Measurements from ENCODE around the gene STX8. TPM values are rescaled to one million over a fixed set of nuclear protein-coding genes. Genes with fewer than 3 reads are reported as not detected.

The STX8 gene
- polyA plus RNA-seq, 3 donors from 2014 or later: 249 to 381 (median 263) TPM

Other genes starting within 250 kb of the STX8 start
- not detected for gene CFAP52, start 822 bp upstream of the STX8 start, polyA plus RNA-seq
- gene USP43, start 69.7 kb upstream of the STX8 start, polyA plus RNA-seq: under 1 TPM in 2 of 3 donors, not detected in 1; 0.14 to 0.29 TPM
- gene DHRS7C, start 215.8 kb upstream of the STX8 start, polyA plus RNA-seq: not detected
- not detected for gene GSG1L2, start 246.3 kb upstream of the STX8 start, polyA plus RNA-seq

Data from immature natural killer cell (primary cell).